Mesenchymal stem cell (in vitro differentiated cells and primary cell): ENCODE results near the gene DCDC1.

Experiments
- DNase-seq: peaks from one replicate; pipeline ENCODE4 v3.0.0-alpha.2; 2013
- H2AFZ ChIP-seq: one replicate; pipeline ENCODE4 v1.6.1; 2013; ENCODE audit warnings: low read depth, mild to moderate bottlenecking, control low read depth, inconsistent platforms, low read length, moderate library complexity
- H2AK5ac ChIP-seq: 2 replicates; pipeline ENCODE4 v1.6.1; 2013; ENCODE audit warnings: low read length, moderate library complexity, mild to moderate bottlenecking, inconsistent platforms; ENCODE audit not compliant: severe bottlenecking
- H2BK120ac ChIP-seq: one replicate; pipeline ENCODE4 v1.6.1; 2013; ENCODE audit warnings: low read depth, mild to moderate bottlenecking, inconsistent platforms, low read length, moderate library complexity
- H2BK12ac ChIP-seq, 2 experiments: one replicate each; pipeline ENCODE4 v1.6.1; 2013; ENCODE audit warnings: inconsistent platforms in 2 of 2, low read length in 2 of 2, mild to moderate bottlenecking in 2 of 2, moderate library complexity in 2 of 2, control low read depth in 1 of 2
- H2BK15ac ChIP-seq: one replicate; pipeline ENCODE4 v1.6.1; 2013; ENCODE audit warnings: mild to moderate bottlenecking, low read depth, inconsistent platforms; ENCODE audit not compliant: poor library complexity, severe bottlenecking
- H2BK5ac ChIP-seq: 2 replicates; pipeline ENCODE4 v1.6.1; 2013; ENCODE audit warnings: low read depth, mild to moderate bottlenecking, low read length, control low read depth, inconsistent platforms; ENCODE audit not compliant: poor library complexity, severe bottlenecking
- H3K14ac ChIP-seq, 2 experiments: one replicate each; pipeline ENCODE4 v1.6.1; 2013; ENCODE audit warnings: inconsistent platforms in 2 of 2, low read length in 2 of 2, control low read depth in 1 of 2, mild to moderate bottlenecking in 1 of 2, moderate library complexity in 1 of 2
- H3K18ac ChIP-seq, 2 experiments: one replicate each; pipeline ENCODE4 v1.6.1; 2013; ENCODE audit warnings: inconsistent platforms in 2 of 2, low read length in 2 of 2, control low read depth in 1 of 2, low read depth in 1 of 2, mild to moderate bottlenecking in 1 of 2
- H3K23ac ChIP-seq, 2 experiments: one replicate each; pipeline ENCODE4 v1.6.1; 2013; ENCODE audit warnings: inconsistent platforms in 2 of 2, low read length in 2 of 2, mild to moderate bottlenecking in 2 of 2, moderate library complexity in 2 of 2, control low read depth in 1 of 2
- H3K27ac ChIP-seq: 2 replicates; pipeline ENCODE4 v1.5.1; 2013; ENCODE audit warnings: mild to moderate bottlenecking, moderate library complexity, low read length, control low read depth, inconsistent platforms; ENCODE audit not compliant: poor library complexity, severe bottlenecking
- H3K27me3 ChIP-seq, 2 experiments: 2 replicates each; pipeline versions ENCODE4 v1.6.1 to v1.7.0; 2013; ENCODE audit warnings: low read length in 2 of 2, mild to moderate bottlenecking in 2 of 2, moderate library complexity in 2 of 2, control low read depth in 1 of 2, inconsistent platforms in 1 of 2; ENCODE audit not compliant: control insufficient read depth in 1 of 2, insufficient read depth in 1 of 2
- H3K36me3 ChIP-seq, 2 experiments: 2 replicates each; pipeline versions ENCODE4 v1.6.1 to v1.7.0; 2013; ENCODE audit warnings: low read length in 2 of 2, control low read depth in 1 of 2, inconsistent platforms in 1 of 2, low read depth in 1 of 2, mild to moderate bottlenecking in 1 of 2; ENCODE audit not compliant: insufficient read depth in 2 of 2, control insufficient read depth in 1 of 2
- H3K4ac ChIP-seq, 2 experiments: one replicate each; pipeline ENCODE4 v1.6.1; 2013; ENCODE audit warnings: inconsistent platforms in 2 of 2, low read length in 2 of 2, mild to moderate bottlenecking in 2 of 2, moderate library complexity in 2 of 2, control low read depth in 1 of 2, low read depth in 1 of 2
- H3K4me1 ChIP-seq: 2 replicates; pipeline ENCODE4 v1.6.1; 2013; ENCODE audit warnings: low read depth, low read length, control low read depth; ENCODE audit not compliant: control insufficient read depth, insufficient read depth
- H3K4me2 ChIP-seq: 2 replicates; pipeline ENCODE4 v1.6.1; 2013; ENCODE audit warnings: low read length, mild to moderate bottlenecking, inconsistent platforms; ENCODE audit not compliant: poor library complexity, severe bottlenecking
- H3K4me3 ChIP-seq, 2 experiments: 2 replicates each; pipeline versions ENCODE4 v1.5.1 to v1.7.0; 2013; ENCODE audit warnings: low read length in 2 of 2, mild to moderate bottlenecking in 2 of 2, control low read depth in 1 of 2, low read depth in 1 of 2; ENCODE audit not compliant: insufficient read depth in 1 of 2
- H3K79me1 ChIP-seq: replicated peaks from 2 replicates; pipeline ENCODE4 v1.6.1; 2013; ENCODE audit warnings: mild to moderate bottlenecking, control low read depth, low read length, inconsistent platforms; ENCODE audit not compliant: poor library complexity, severe bottlenecking
- H3K9ac ChIP-seq: 2 replicates; pipeline ENCODE4 v1.7.0; 2013; ENCODE audit warnings: mild to moderate bottlenecking, low read length, moderate library complexity
- H3K9me3 ChIP-seq: 2 replicates; pipeline ENCODE4 v1.7.0; 2013; ENCODE audit warnings: mild to moderate bottlenecking, low read length; ENCODE audit not compliant: control insufficient read depth
- H4K8ac ChIP-seq: one replicate; pipeline ENCODE4 v1.6.1; 2013; ENCODE audit warnings: inconsistent platforms, mild to moderate bottlenecking, low read length, moderate library complexity
- H4K91ac ChIP-seq: one replicate; pipeline ENCODE4 v1.6.1; 2013; ENCODE audit warnings: mild to moderate bottlenecking, low read length, inconsistent platforms
- WGBS: methylation state at CpG from one replicate; pipeline ENCODE4 v1.1.7; 2013; ENCODE audit warnings: mixed read lengths; 5-methylcytosine and 5-hydroxymethylcytosine counted together

DCDC1 gene

DNA sequence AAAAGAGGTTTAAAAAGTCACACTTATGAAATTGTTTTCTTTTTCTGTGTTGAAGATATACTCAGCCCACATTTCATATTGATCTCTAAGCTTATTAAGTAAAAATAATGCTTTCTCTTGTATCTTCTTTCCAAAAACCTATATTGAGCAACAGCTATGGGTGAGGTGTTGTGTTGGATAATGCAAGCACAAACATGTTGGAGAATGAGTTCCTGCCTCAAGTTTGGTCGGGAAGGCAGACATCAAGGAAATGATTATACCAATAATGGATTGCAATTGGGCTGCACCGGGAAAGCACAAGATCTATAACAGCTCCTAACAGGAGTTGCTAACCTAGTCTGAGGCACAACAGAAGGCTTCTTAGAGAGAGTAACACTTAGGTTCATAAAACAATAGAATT is 474.5 kb downstream of the DCDC1 start:
- Histone ChIP-seq H3K27me3 (no peaks in the 10 kb centered on the region), H2BK12ac (no peak overlapping the region), H3K4me2 (no peak overlapping the region), H2AFZ (no peak overlapping the region), H3K79me1 (no peaks in the 10 kb centered on the region), H3K9ac (no peak overlapping the region), H2BK120ac (no peak overlapping the region), H4K91ac (no peak overlapping the region), H3K9me3 (no peaks in the 10 kb centered on the region), H3K18ac (no peak overlapping the region), H4K8ac (no peak overlapping the region), H2BK15ac (no peak overlapping the region), H3K27ac (no peak overlapping the region), H2BK5ac (no peak overlapping the region), H3K23ac (no peak overlapping the region), H2AK5ac (no peak overlapping the region), H3K4me1 (no peaks in the 10 kb centered on the region), H3K4ac (no peak overlapping the region), H3K14ac (no peak overlapping the region), H3K4me3 (no peak overlapping the region), H3K36me3 (no peaks in the 10 kb centered on the region)
- WGBS, result 81% methylated on average over 2 of the region's 2 CpGs
- DNase-seq, result no peak

- no peak overlapping the region for H3K27ac ChIP-seq
- H3K36me3 ChIP-seq, result no peaks in the 10 kb centered on the region
- no peak for DNase-seq
- H4K8ac ChIP-seq, result no peak overlapping the region
- 75% methylated on average over 2 of the region's 3 CpGs for whole genome bisulfite sequencing
- no peaks in the 10 kb centered on the region for H3K4me1 ChIP-seq
- no peaks in the 10 kb centered on the region for H3K79me1 ChIP-seq
- H3K4me2 ChIP-seq, result no peak overlapping the region
- no peaks in the 10 kb centered on the region for H3K27me3 ChIP-seq
- no peak overlapping the region for H4K91ac ChIP-seq
- H2AFZ ChIP-seq, result no peak overlapping the region
- no peak overlapping the region for H3K4ac ChIP-seq
- H2BK5ac ChIP-seq, result no peak overlapping the region
- H2BK15ac ChIP-seq, result no peak overlapping the region
- no peak overlapping the region for H2BK12ac ChIP-seq
- H3K14ac ChIP-seq, result no peak overlapping the region
- H2BK120ac ChIP-seq, result no peak overlapping the region
- H3K18ac ChIP-seq, result no peak overlapping the region
- no peaks in the 10 kb centered on the region for H3K9me3 ChIP-seq
- no peak overlapping the region for H3K9ac ChIP-seq
- H2AK5ac ChIP-seq, result no peak overlapping the region
- no peak overlapping the region for H3K23ac ChIP-seq
- no peak overlapping the region for H3K4me3 ChIP-seq
Observed at GRCh38 chr11:30893318-30893717, 476.2 kb downstream of the DCDC1 start.

DNA sequence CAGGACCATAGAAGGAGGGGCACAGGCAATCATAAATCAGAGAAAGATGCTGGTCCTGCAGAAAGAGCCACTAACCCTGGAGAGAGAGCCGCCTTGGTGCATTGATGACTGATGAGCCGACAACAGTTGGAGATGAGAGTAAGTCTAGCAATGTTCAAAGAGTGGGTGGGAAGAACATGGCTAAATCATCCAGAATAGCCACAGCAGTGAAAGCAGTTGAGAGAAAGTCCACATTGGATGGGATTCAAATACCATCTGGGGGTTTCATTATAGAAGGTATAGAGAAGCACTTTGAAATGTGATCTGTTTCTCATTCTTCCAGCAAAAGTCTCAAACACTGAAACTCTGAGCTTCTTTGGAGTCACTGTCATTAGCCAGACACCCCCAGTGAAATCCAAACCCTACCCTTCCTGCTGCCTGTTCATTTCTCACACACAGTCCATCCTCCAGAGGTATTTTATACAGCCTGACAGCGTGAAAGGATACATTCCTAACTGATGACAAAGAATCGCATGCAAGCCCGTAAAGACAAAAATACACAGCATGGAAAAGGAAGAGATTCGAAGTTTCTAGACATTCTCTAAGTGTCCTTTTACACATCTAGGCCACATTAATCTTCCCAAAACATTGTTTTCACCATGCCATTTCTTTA is 480.3 kb downstream of the DCDC1 start:
- H3K4me3 ChIP-seq, result no peak overlapping the region
- H3K4ac ChIP-seq, result no peak overlapping the region
- H3K36me3 ChIP-seq, result no peaks in the 10 kb centered on the region
- no peaks in the 10 kb centered on the region for H3K4me1 ChIP-seq
- DNase-seq, result peak; percentile 28
- no peak overlapping the region for H2BK15ac ChIP-seq
- H2AFZ ChIP-seq, result no peak overlapping the region
- 33% methylated on average over 5 of the region's 6 CpGs for whole genome bisulfite sequencing
- no peak overlapping the region for H4K8ac ChIP-seq
- no peak overlapping the region for H3K18ac ChIP-seq
- H3K9ac ChIP-seq, result no peak overlapping the region
- no peak overlapping the region for H2AK5ac ChIP-seq
- no peak overlapping the region for H3K23ac ChIP-seq
- no peaks in the 10 kb centered on the region for H3K9me3 ChIP-seq
- no peak overlapping the region for H3K27ac ChIP-seq
- no peak overlapping the region for H2BK12ac ChIP-seq
- H4K91ac ChIP-seq, result no peak overlapping the region
- H3K4me2 ChIP-seq, result no peak overlapping the region
- H3K79me1 ChIP-seq, result no peaks in the 10 kb centered on the region
- no peak overlapping the region for H2BK5ac ChIP-seq
- H3K14ac ChIP-seq, result no peak overlapping the region
- H3K27me3 ChIP-seq, result no peaks in the 10 kb centered on the region
- H2BK120ac ChIP-seq, result no peak overlapping the region

GRCh38 chr11:30879322-30880005 is 490.1 kb downstream of the DCDC1 start:
- H4K91ac ChIP-seq, result no peak overlapping the region
- no peak overlapping the region for H3K27ac ChIP-seq
- no peaks in the 10 kb centered on the region for H3K9me3 ChIP-seq
- 83% methylated on average over 3 of the region's 8 CpGs for WGBS
- no peaks in the 10 kb centered on the region for H3K27me3 ChIP-seq
- H2BK120ac ChIP-seq, result no peak overlapping the region
- H2AFZ ChIP-seq, result no peak overlapping the region
- H2BK12ac ChIP-seq, result no peak overlapping the region
- H2AK5ac ChIP-seq, result no peak overlapping the region
- H3K79me1 ChIP-seq, result no peaks in the 10 kb centered on the region
- H3K18ac ChIP-seq, result no peak overlapping the region
- no peak overlapping the region for H3K23ac ChIP-seq
- no peak for DNase-seq
- no peak overlapping the region for H2BK15ac ChIP-seq
- H3K4me1 ChIP-seq, result no peaks in the 10 kb centered on the region
- no peak overlapping the region for H3K4ac ChIP-seq
- H3K9ac ChIP-seq, result no peak overlapping the region
- H3K4me2 ChIP-seq, result no peak overlapping the region
- H3K4me3 ChIP-seq, result no peak overlapping the region
- H2BK5ac ChIP-seq, result no peak overlapping the region
- no peak overlapping the region for H4K8ac ChIP-seq
- no peaks in the 10 kb centered on the region for H3K36me3 ChIP-seq
- H3K14ac ChIP-seq, result no peak overlapping the region
